Neural cell (in vitro differentiated cells): Measurements from ENCODE around the gene CLASP1. TPM values are rescaled to one million over a fixed set of nuclear protein-coding genes. Genes with fewer than 3 reads are reported as not detected.

Experiments used
- H2AFZ ChIP-seq: fragments of 200-600, 300-800 bp; sonication (generic), shearing (Covaris generic); 2 replicates; pipeline ENCODE4 v1.6.0; 2014; ENCODE audit warnings: low read depth, mild to moderate bottlenecking, antibody characterized with exemption, low read length, moderate library complexity
- H3F3A ChIP-seq: fragments of 200-600 bp; shearing (Covaris generic); 2 replicates; pipeline ENCODE4 v1.6.1; 2016; ENCODE audit warnings: mild to moderate bottlenecking, moderate library complexity, mixed read lengths, antibody characterized with exemption, low read length; ENCODE audit not compliant: insufficient read depth, poor library complexity, severe bottlenecking
- H3K27ac ChIP-seq: fragments of 200-600, 300-800 bp; sonication (generic), shearing (Covaris generic); 2 replicates; pipeline ENCODE4 v1.5.1; 2014; ENCODE audit warnings: mild to moderate bottlenecking, low read length, moderate library complexity
- H3K27me3 ChIP-seq: fragments of 300-800, 200-600 bp; sonication (generic), shearing (Covaris generic); 2 replicates; pipeline ENCODE4 v1.6.0; 2014; ENCODE audit warnings: mild to moderate bottlenecking, low read depth, low read length, moderate library complexity; ENCODE audit not compliant: insufficient read depth
- H3K36me3 ChIP-seq: fragments of 300-800, 200-600 bp; sonication (generic), shearing (Covaris generic); 2 replicates; pipeline ENCODE4 v1.5.1; 2014; ENCODE audit warnings: mild to moderate bottlenecking, antibody characterized with exemption, low read length, moderate library complexity; ENCODE audit not compliant: insufficient read depth
- H3K4me2 ChIP-seq: fragments of 300-800, 200-600 bp; sonication (generic), shearing (Covaris generic); 2 replicates; pipeline ENCODE4 v1.6.0; 2014; ENCODE audit warnings: mild to moderate bottlenecking, low read length
- H3K4me3 ChIP-seq: fragments of 300-800, 200-600 bp; sonication (generic), shearing (Covaris generic); 2 replicates; pipeline ENCODE4 v1.5.1; 2014; ENCODE audit warnings: mild to moderate bottlenecking, low read length, moderate library complexity
- H3K79me2 ChIP-seq: fragments of 200-600 bp; shearing (Covaris generic); replicated peaks from 2 replicates; pipeline ENCODE4 v1.6.0; 2014; ENCODE audit warnings: mild to moderate bottlenecking, low read length, moderate library complexity; ENCODE audit not compliant: insufficient read depth
- H3K9ac ChIP-seq: fragments of 300-800, 200-600 bp; sonication (generic), shearing (Covaris generic); 2 replicates; pipeline ENCODE4 v1.6.1; 2016; ENCODE audit warnings: mild to moderate bottlenecking, low read length, mixed read lengths
- H3K9me2 ChIP-seq: fragments of 200-600 bp; shearing (Covaris generic); 2 replicates; pipeline ENCODE4 v1.6.1; 2016; ENCODE audit warnings: mild to moderate bottlenecking, low read length, mixed read lengths; ENCODE audit not compliant: insufficient read depth
- H3K9me3 ChIP-seq: fragments of 200-600, 300-800 bp; sonication (generic), shearing (Covaris generic); 2 replicates; pipeline ENCODE4 v1.6.1; 2016; ENCODE audit warnings: mild to moderate bottlenecking, mixed run types, low read length, moderate library complexity, mixed read lengths
- H4K20me1 ChIP-seq: fragments of 200-600 bp; shearing (Covaris generic); 2 replicates; pipeline ENCODE4 v1.6.1; 2016; ENCODE audit warnings: mild to moderate bottlenecking, mixed run types; ENCODE audit not compliant: insufficient read depth
- EP300 ChIP-seq: fragments of 450-650 bp; conservative IDR thresholded peaks from 2 replicates; pipeline ENCODE4 v1.6.1; 2014; ENCODE audit warnings: antibody characterized with exemption, mild to moderate bottlenecking, moderate library complexity; ENCODE audit not compliant: poor library complexity, severe bottlenecking
- EZH2 ChIP-seq: fragments of 200-600, 300-800 bp; shearing (Covaris generic), sonication (generic); IDR thresholded peaks from 2 replicates; pipeline ENCODE4 v1.6.1; 2014; ENCODE audit warnings: antibody characterized with exemption, low read length, borderline replicate concordance, mild to moderate bottlenecking; ENCODE audit not compliant: insufficient read depth, poor library complexity, severe bottlenecking
- MXI1 ChIP-seq: fragments of 450-650 bp; conservative IDR thresholded peaks from 2 replicates; pipeline ENCODE4 v1.6.1; 2014; ENCODE audit warnings: antibody characterized with exemption, mild to moderate bottlenecking; ENCODE audit not compliant: poor library complexity, severe bottlenecking
- POLR2AphosphoS5 ChIP-seq: IDR thresholded peaks from 2 replicates; pipeline ENCODE4 v1.6.1; 2012
- RAD21 ChIP-seq: fragments of 450-650 bp; conservative IDR thresholded peaks from 2 replicates; pipeline ENCODE4 v1.6.1; 2014; ENCODE audit warnings: antibody characterized with exemption, mild to moderate bottlenecking, moderate library complexity
- SMC3 ChIP-seq: fragments of 450-650 bp; conservative IDR thresholded peaks from 2 replicates; pipeline ENCODE4 v1.6.1; 2014; ENCODE audit warnings: antibody characterized with exemption, mild to moderate bottlenecking, moderate library complexity; ENCODE audit not compliant: poor library complexity
- TAF1 ChIP-seq: IDR thresholded peaks from 2 replicates; pipeline ENCODE4 v1.6.1; 2012; ENCODE audit warnings: low read depth
- polyA plus RNA-seq: library from polyadenylated mRNA; depleted of rRNA; stranded (reverse); fragments of >200 nt; gene quantifications from 2 replicates; pipeline ENCODE4 v1.2.3, GENCODE V29; 2014
- TF ChIP-seq, protein P1 (sequence below): IDR thresholded peaks from 2 replicates; pipeline ENCODE4 v1.6.1; 2012; ENCODE audit warnings: borderline replicate concordance
- TF ChIP-seq, protein P2 (sequence below): fragments of 450-650 bp; IDR thresholded peaks from 2 replicates; pipeline ENCODE4 v1.5.1; 2014; ENCODE audit warnings: antibody characterized with exemption, mild to moderate bottlenecking, moderate library complexity; ENCODE audit not compliant: poor library complexity, severe bottlenecking

Gene CLASP1
- polyA plus RNA-seq, 1 donor from 2014 or later: 41.3 TPM

DNA sequence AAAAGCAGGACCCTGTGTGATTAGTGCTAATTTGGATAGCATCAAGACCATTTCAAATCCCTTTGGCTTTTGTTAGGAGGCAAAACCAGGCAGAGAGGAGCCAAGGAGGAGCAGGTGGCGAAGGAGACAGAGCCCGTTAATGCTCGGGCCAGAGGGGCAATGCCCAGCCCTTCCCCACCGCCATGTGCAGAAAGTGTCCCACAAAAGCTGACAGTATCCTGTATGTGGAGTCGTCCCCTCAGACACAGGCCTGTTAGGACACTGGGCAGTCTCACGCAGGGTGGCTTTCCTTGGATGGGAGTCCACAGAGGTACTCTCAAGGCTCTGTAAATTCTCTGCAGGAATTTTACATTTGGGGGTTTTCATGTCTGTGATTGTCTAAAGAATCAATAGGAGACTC, 319.5 kb downstream of the CLASP1 start:
- Histone ChIP-seq H3F3A (no peaks in the 10 kb centered on the region), H3K4me2 (no peak overlapping the region), H3K9ac (no peak overlapping the region), H3K27ac (no peak overlapping the region), H3K9me2 (no peaks in the 10 kb centered on the region), H3K36me3 (no peaks in the 10 kb centered on the region), H3K9me3 (no peaks in the 10 kb centered on the region), H2AFZ (no peak overlapping the region), H4K20me1 (no peaks in the 10 kb centered on the region), H3K79me2 (no peaks in the 10 kb centered on the region), H3K27me3 (no peaks in the 10 kb centered on the region), H3K4me3 (no peak overlapping the region)
- TF ChIP-seq EP300 (no peak), EZH2 (no peak), RAD21 (no peak)

DNA sequence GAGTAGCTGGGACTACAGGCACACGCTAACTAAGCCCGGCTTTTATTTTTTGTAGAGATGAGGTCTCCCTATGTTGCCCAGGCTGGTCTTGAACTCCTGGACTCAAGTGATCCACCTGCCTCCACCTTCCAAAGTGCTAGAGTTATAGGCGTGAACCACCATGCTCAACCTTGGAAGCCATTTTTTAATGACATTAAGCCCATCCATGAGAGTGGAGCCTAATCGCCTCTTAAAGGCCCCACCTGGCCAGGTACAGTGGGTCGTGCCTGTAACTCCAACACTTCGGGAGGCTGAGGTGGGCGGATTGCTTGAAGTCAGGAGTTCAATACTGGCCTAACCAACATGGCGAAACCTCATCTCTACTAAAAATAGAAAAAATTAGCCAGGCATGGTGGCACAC, 322.6 kb downstream of the CLASP1 start:
- no peak overlapping the region for H2AFZ ChIP-seq
- no peak overlapping the region for H3K9ac ChIP-seq
- H3K27me3 ChIP-seq: no peaks in the 10 kb centered on the region
- no peaks in the 10 kb centered on the region for H3K36me3 ChIP-seq
- no peak overlapping the region for H3K27ac ChIP-seq
- no peaks in the 10 kb centered on the region for H3F3A ChIP-seq
- H3K4me3 ChIP-seq: no peak overlapping the region
- no peak for TF ChIP-seq RAD21
- no peak for TF ChIP-seq MXI1
- TF ChIP-seq, protein P1, sequence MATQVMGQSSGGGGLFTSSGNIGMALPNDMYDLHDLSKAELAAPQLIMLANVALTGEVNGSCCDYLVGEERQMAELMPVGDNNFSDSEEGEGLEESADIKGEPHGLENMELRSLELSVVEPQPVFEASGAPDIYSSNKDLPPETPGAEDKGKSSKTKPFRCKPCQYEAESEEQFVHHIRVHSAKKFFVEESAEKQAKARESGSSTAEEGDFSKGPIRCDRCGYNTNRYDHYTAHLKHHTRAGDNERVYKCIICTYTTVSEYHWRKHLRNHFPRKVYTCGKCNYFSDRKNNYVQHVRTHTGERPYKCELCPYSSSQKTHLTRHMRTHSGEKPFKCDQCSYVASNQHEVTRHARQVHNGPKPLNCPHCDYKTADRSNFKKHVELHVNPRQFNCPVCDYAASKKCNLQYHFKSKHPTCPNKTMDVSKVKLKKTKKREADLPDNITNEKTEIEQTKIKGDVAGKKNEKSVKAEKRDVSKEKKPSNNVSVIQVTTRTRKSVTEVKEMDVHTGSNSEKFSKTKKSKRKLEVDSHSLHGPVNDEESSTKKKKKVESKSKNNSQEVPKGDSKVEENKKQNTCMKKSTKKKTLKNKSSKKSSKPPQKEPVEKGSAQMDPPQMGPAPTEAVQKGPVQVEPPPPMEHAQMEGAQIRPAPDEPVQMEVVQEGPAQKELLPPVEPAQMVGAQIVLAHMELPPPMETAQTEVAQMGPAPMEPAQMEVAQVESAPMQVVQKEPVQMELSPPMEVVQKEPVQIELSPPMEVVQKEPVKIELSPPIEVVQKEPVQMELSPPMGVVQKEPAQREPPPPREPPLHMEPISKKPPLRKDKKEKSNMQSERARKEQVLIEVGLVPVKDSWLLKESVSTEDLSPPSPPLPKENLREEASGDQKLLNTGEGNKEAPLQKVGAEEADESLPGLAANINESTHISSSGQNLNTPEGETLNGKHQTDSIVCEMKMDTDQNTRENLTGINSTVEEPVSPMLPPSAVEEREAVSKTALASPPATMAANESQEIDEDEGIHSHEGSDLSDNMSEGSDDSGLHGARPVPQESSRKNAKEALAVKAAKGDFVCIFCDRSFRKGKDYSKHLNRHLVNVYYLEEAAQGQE: no peak
- TF ChIP-seq, protein P2, sequence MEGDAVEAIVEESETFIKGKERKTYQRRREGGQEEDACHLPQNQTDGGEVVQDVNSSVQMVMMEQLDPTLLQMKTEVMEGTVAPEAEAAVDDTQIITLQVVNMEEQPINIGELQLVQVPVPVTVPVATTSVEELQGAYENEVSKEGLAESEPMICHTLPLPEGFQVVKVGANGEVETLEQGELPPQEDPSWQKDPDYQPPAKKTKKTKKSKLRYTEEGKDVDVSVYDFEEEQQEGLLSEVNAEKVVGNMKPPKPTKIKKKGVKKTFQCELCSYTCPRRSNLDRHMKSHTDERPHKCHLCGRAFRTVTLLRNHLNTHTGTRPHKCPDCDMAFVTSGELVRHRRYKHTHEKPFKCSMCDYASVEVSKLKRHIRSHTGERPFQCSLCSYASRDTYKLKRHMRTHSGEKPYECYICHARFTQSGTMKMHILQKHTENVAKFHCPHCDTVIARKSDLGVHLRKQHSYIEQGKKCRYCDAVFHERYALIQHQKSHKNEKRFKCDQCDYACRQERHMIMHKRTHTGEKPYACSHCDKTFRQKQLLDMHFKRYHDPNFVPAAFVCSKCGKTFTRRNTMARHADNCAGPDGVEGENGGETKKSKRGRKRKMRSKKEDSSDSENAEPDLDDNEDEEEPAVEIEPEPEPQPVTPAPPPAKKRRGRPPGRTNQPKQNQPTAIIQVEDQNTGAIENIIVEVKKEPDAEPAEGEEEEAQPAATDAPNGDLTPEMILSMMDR: no peak
- TF ChIP-seq EP300: no peak
- no peak for TF ChIP-seq TAF1
- TF ChIP-seq EZH2: no peak
- no peak for TF ChIP-seq SMC3
- no peak for TF ChIP-seq POLR2AphosphoS5
- H3K4me2 ChIP-seq: no peak overlapping the region
- no peaks in the 10 kb centered on the region for H3K9me3 ChIP-seq
- H4K20me1 ChIP-seq: no peaks in the 10 kb centered on the region
- H3K79me2 ChIP-seq: no peaks in the 10 kb centered on the region
- no peaks in the 10 kb centered on the region for H3K9me2 ChIP-seq

DNA sequence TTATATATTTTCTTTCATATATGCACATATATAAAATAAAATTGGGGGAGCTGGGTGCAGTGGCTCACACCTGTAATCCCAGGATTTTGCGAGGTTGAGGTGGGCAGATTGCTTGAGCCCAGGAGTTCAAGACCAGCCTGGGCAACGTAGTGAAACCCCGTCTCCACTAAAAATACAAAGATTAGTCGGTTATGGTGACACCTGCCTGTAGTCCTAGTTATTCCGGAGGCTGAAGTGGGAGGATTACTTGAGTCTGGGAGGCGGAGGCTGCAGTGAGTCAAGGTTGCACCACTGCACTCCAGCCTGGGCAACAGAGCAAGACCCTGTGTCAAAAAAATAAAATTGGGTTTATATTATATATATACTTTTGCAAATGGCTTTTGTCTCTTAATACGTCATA, 324.7 kb downstream of the CLASP1 start:
- no peak for TF ChIP-seq SMC3
- H4K20me1 ChIP-seq: no peaks in the 10 kb centered on the region
- H3K79me2 ChIP-seq: no peaks in the 10 kb centered on the region
- H2AFZ ChIP-seq: no peak overlapping the region
- no peaks in the 10 kb centered on the region for H3K9me3 ChIP-seq
- H3K36me3 ChIP-seq: no peaks in the 10 kb centered on the region
- H3K9ac ChIP-seq: no peak overlapping the region
- no peaks in the 10 kb centered on the region for H3K27me3 ChIP-seq
- H3F3A ChIP-seq: no peaks in the 10 kb centered on the region
- no peak overlapping the region for H3K4me3 ChIP-seq
- H3K27ac ChIP-seq: no peak overlapping the region
- no peaks in the 10 kb centered on the region for H3K9me2 ChIP-seq
- no peak overlapping the region for H3K4me2 ChIP-seq
